HEK293 (cell line): ENCODE measurements around the gene UNC5CL.
A peak's percentile ranks its signal among the peaks of the same experiment; 100 is the strongest.

ENCODE experiments used
- GFI1B ChIP-seq: fragments of 450-650 bp; formaldehyde crosslinking; IDR thresholded peaks from 2 replicates; pipeline ENCODE4 v1.5.1; 2016; ENCODE audit warnings: missing biosample characterization, missing genetic modification characterization
- HOXC10 ChIP-seq: sonication (generic); formaldehyde crosslinking; IDR thresholded peaks from 2 replicates; pipeline ENCODE4 v1.8.1; 2023; ENCODE audit warnings: mild to moderate bottlenecking, missing genetic modification reagents
- HOXD13 ChIP-seq: sonication (generic); formaldehyde crosslinking; IDR thresholded peaks from 2 replicates; pipeline ENCODE4 v1.8.0; 2022; ENCODE audit warnings: missing genetic modification reagents, borderline replicate concordance
- KLF1 ChIP-seq: fragments of 450-650 bp; formaldehyde crosslinking; IDR thresholded peaks from 2 replicates; pipeline ENCODE4 v1.5.1; 2016; ENCODE audit warnings: missing biosample characterization, missing genetic modification characterization
- SCRT1 ChIP-seq: fragments of 450-650 bp; formaldehyde crosslinking; IDR thresholded peaks from 2 replicates; pipeline ENCODE4 v1.5.1; 2016; ENCODE audit warnings: missing biosample characterization, missing genetic modification characterization, borderline replicate concordance
- SP3 ChIP-seq: fragments of 450-650 bp; formaldehyde crosslinking; IDR thresholded peaks from 2 replicates; pipeline ENCODE4 v1.5.1; 2016; ENCODE audit warnings: missing biosample characterization, missing genetic modification characterization
- WT1 ChIP-seq: fragments of 450-650 bp; formaldehyde crosslinking; IDR thresholded peaks from 2 replicates; pipeline ENCODE4 v1.5.1; 2016; ENCODE audit warnings: missing biosample characterization, missing genetic modification characterization
- ZBTB1 ChIP-seq: fragments of 450-650 bp; formaldehyde crosslinking; IDR thresholded peaks from 2 replicates; pipeline ENCODE4 v1.5.1; 2016; ENCODE audit warnings: missing biosample characterization, missing genetic modification characterization
- ZBTB21 ChIP-seq: fragments of 450-650 bp; formaldehyde crosslinking; IDR thresholded peaks from 2 replicates; pipeline ENCODE4 v1.5.1; 2017; ENCODE audit warnings: missing biosample characterization, missing genetic modification characterization
- ZFHX2 ChIP-seq: fragments of 450-650 bp; formaldehyde crosslinking; conservative IDR thresholded peaks from 2 replicates; pipeline ENCODE4 v1.5.1; 2016; ENCODE audit warnings: missing biosample characterization, missing genetic modification characterization
- ZFP37 ChIP-seq: fragments of 450-650 bp; formaldehyde crosslinking; IDR thresholded peaks from 2 replicates; pipeline ENCODE4 v1.5.1; 2016; ENCODE audit warnings: missing biosample characterization, missing genetic modification characterization
- ZNF112 ChIP-seq: fragments of 450-650 bp; formaldehyde crosslinking; IDR thresholded peaks from 2 replicates; pipeline ENCODE4 v1.5.0; 2017; ENCODE audit warnings: missing biosample characterization, missing genetic modification characterization
- ZNF138 ChIP-seq: fragments of 450-650 bp; formaldehyde crosslinking; IDR thresholded peaks from 2 replicates; pipeline ENCODE4 v1.5.1; 2016; ENCODE audit warnings: missing biosample characterization, missing genetic modification characterization, borderline replicate concordance
- ZNF24 ChIP-seq: fragments of 450-650 bp; formaldehyde crosslinking; IDR thresholded peaks from 2 replicates; pipeline ENCODE4 v1.5.1; 2016; ENCODE audit warnings: missing biosample characterization, missing genetic modification characterization
- ZNF423 ChIP-seq: fragments of 450-650 bp; formaldehyde crosslinking; IDR thresholded peaks from 2 replicates; pipeline ENCODE4 v1.5.1; 2016; ENCODE audit warnings: missing biosample characterization, missing genetic modification characterization
- ZNF544 ChIP-seq: fragments of 450-650 bp; formaldehyde crosslinking; IDR thresholded peaks from 2 replicates; pipeline ENCODE4 v1.5.0; 2017; ENCODE audit warnings: missing biosample characterization, missing genetic modification characterization
- ZNF626 ChIP-seq: fragments of 450-650 bp; sonication (Bioruptor Pico); formaldehyde crosslinking; IDR thresholded peaks from 2 replicates; pipeline ENCODE4 v1.5.1; 2018; ENCODE audit warnings: missing biosample characterization, missing genetic modification characterization, inconsistent platforms
- ZNF629 ChIP-seq: fragments of 450-650 bp; formaldehyde crosslinking; IDR thresholded peaks from 2 replicates; pipeline ENCODE4 v1.5.1; 2017; ENCODE audit warnings: missing biosample characterization, missing genetic modification characterization
- ZNF658 ChIP-seq: fragments of 450-650 bp; formaldehyde crosslinking; IDR thresholded peaks from 2 replicates; pipeline ENCODE4; 2016; ENCODE audit warnings: missing biosample characterization, missing genetic modification characterization
- ZNF664 ChIP-seq: fragments of 450-650 bp; formaldehyde crosslinking; IDR thresholded peaks from 2 replicates; pipeline ENCODE4 v1.5.1; 2016; ENCODE audit warnings: missing biosample characterization, missing genetic modification characterization
- ZNF670 ChIP-seq: fragments of 450-650 bp; formaldehyde crosslinking; IDR thresholded peaks from 2 replicates; pipeline ENCODE4 v1.5.1; 2016; ENCODE audit warnings: missing biosample characterization, missing genetic modification characterization, low read depth
- TF ChIP-seq, protein P1 (sequence below): fragments of 450-650 bp; formaldehyde crosslinking; IDR thresholded peaks from 2 replicates; pipeline ENCODE4 v1.5.1; 2016; ENCODE audit warnings: missing biosample characterization, missing genetic modification characterization
- TF ChIP-seq, protein P2 (sequence below): fragments of 450-650 bp; formaldehyde crosslinking; IDR thresholded peaks from 2 replicates; pipeline ENCODE4 v1.5.1; 2016; ENCODE audit warnings: missing biosample characterization, missing genetic modification characterization, borderline replicate concordance
- TF ChIP-seq, protein P3 (sequence below): fragments of 450-650 bp; formaldehyde crosslinking; IDR thresholded peaks from 2 replicates; pipeline ENCODE4 v1.5.1; 2016; ENCODE audit warnings: missing biosample characterization, missing genetic modification characterization, low read depth
- TF ChIP-seq, protein P4 (sequence below): fragments of 450-650 bp; formaldehyde crosslinking; IDR thresholded peaks from 2 replicates; pipeline ENCODE4 v1.5.1; 2016; ENCODE audit warnings: missing biosample characterization, missing genetic modification characterization
- TF ChIP-seq, protein P5 (sequence below): fragments of 450-650 bp; formaldehyde crosslinking; IDR thresholded peaks from 2 replicates; pipeline ENCODE4 v1.5.1; 2016; ENCODE audit warnings: missing biosample characterization, missing genetic modification characterization

The UNC5CL gene

DNA sequence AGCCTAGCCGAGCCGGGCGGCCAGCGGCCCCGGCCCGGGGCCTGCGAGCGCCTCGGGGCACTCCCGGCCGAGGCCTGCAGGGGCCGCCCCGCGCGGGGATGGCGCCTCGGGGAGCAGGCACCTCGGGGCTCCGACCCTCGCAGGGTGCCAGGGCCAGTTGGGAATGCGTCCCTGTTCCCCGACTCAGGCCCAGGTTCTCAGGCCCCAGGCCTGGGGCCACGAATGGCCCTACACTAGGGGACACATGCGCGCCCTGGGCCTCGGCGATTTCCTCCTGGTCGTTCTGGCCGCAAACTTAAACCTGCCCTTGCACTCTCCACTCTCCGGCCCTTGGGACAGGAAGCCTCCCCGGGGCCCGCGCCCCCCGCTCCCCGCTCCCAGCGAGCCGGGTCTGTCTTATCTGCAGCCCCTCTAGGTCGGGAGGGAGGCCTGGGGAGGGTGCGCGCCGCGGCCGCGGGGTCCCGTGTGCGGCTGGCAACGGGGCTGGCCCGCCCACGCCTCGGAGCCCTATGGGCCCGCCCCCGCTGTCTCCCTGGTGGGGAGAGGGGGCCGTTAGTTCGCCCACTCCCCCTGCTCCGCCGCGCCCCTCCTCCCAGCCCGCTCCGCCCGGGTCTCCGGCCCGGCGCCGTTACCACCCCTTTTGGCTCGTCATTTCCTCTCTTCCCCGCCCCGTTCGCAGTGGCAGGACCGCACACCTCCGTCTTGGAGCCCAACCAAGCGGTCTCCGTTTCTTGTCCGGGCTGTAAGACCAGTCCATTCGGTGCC is 34.4 kb upstream of the UNC5CL start (continued):
- TF ChIP-seq SP3: peak; percentile 85
- no peak for TF ChIP-seq ZNF626 (tag by site-specific recombination)
- no peak for TF ChIP-seq ZNF658
- TF ChIP-seq HOXD13: no peak
- TF ChIP-seq ZNF423 (tag by site-specific recombination): peak; percentile 88
- TF ChIP-seq ZNF629 (tag by site-specific recombination): no peak
- no peak for TF ChIP-seq SCRT1 (tag by site-specific recombination)
- TF ChIP-seq, protein P1, sequence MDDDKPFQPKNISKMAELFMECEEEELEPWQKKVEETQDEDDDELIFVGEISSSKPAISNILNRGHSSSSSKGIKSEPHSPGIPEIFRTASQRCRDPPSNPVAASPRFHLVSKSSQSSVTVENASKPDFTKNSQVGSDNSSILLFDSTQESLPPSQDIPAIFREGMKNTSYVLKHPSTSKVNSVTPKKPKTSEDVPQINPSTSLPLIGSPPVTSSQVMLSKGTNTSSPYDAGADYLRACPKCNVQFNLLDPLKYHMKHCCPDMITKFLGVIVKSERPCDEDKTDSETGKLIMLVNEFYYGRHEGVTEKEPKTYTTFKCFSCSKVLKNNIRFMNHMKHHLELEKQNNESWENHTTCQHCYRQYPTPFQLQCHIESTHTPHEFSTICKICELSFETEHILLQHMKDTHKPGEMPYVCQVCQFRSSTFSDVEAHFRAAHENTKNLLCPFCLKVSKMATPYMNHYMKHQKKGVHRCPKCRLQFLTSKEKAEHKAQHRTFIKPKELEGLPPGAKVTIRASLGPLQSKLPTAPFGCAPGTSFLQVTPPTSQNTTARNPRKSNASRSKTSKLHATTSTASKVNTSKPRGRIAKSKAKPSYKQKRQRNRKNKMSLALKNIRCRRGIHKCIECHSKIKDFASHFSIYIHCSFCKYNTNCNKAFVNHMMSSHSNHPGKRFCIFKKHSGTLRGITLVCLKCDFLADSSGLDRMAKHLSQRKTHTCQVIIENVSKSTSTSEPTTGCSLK (tag by site-specific recombination): no peak
- no peak for TF ChIP-seq ZNF138 (tag by site-specific recombination)
- TF ChIP-seq, protein P2, sequence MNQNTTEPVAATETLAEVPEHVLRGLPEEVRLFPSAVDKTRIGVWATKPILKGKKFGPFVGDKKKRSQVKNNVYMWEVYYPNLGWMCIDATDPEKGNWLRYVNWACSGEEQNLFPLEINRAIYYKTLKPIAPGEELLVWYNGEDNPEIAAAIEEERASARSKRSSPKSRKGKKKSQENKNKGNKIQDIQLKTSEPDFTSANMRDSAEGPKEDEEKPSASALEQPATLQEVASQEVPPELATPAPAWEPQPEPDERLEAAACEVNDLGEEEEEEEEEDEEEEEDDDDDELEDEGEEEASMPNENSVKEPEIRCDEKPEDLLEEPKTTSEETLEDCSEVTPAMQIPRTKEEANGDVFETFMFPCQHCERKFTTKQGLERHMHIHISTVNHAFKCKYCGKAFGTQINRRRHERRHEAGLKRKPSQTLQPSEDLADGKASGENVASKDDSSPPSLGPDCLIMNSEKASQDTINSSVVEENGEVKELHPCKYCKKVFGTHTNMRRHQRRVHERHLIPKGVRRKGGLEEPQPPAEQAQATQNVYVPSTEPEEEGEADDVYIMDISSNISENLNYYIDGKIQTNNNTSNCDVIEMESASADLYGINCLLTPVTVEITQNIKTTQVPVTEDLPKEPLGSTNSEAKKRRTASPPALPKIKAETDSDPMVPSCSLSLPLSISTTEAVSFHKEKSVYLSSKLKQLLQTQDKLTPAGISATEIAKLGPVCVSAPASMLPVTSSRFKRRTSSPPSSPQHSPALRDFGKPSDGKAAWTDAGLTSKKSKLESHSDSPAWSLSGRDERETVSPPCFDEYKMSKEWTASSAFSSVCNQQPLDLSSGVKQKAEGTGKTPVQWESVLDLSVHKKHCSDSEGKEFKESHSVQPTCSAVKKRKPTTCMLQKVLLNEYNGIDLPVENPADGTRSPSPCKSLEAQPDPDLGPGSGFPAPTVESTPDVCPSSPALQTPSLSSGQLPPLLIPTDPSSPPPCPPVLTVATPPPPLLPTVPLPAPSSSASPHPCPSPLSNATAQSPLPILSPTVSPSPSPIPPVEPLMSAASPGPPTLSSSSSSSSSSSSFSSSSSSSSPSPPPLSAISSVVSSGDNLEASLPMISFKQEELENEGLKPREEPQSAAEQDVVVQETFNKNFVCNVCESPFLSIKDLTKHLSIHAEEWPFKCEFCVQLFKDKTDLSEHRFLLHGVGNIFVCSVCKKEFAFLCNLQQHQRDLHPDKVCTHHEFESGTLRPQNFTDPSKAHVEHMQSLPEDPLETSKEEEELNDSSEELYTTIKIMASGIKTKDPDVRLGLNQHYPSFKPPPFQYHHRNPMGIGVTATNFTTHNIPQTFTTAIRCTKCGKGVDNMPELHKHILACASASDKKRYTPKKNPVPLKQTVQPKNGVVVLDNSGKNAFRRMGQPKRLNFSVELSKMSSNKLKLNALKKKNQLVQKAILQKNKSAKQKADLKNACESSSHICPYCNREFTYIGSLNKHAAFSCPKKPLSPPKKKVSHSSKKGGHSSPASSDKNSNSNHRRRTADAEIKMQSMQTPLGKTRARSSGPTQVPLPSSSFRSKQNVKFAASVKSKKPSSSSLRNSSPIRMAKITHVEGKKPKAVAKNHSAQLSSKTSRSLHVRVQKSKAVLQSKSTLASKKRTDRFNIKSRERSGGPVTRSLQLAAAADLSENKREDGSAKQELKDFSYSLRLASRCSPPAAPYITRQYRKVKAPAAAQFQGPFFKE (tag by site-specific recombination): no peak
- TF ChIP-seq ZFHX2 (tag by site-specific recombination): peak; percentile 98
- no peak for TF ChIP-seq GFI1B (tag by site-specific recombination)
- TF ChIP-seq, protein P3, sequence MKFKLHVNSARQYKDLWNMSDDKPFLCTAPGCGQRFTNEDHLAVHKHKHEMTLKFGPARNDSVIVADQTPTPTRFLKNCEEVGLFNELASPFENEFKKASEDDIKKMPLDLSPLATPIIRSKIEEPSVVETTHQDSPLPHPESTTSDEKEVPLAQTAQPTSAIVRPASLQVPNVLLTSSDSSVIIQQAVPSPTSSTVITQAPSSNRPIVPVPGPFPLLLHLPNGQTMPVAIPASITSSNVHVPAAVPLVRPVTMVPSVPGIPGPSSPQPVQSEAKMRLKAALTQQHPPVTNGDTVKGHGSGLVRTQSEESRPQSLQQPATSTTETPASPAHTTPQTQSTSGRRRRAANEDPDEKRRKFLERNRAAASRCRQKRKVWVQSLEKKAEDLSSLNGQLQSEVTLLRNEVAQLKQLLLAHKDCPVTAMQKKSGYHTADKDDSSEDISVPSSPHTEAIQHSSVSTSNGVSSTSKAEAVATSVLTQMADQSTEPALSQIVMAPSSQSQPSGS (tag by site-specific recombination): no peak
- TF ChIP-seq ZNF24 (tag by site-specific recombination): no peak
- TF ChIP-seq ZNF670 (tag by site-specific recombination): no peak
- 0 out of 2 replicates have a peak, but pooled peaks have one; percentile 6 for TF ChIP-seq ZBTB21 (tag by site-specific recombination)
- TF ChIP-seq KLF1 (tag by site-specific recombination): peak; percentile 56
- TF ChIP-seq ZNF112 (tag by site-specific recombination): no peak
- TF ChIP-seq ZNF664 (tag by site-specific recombination): no peak
- TF ChIP-seq WT1: no peak
- no peak for TF ChIP-seq ZFP37 (tag by site-specific recombination)
- TF ChIP-seq, protein P4, sequence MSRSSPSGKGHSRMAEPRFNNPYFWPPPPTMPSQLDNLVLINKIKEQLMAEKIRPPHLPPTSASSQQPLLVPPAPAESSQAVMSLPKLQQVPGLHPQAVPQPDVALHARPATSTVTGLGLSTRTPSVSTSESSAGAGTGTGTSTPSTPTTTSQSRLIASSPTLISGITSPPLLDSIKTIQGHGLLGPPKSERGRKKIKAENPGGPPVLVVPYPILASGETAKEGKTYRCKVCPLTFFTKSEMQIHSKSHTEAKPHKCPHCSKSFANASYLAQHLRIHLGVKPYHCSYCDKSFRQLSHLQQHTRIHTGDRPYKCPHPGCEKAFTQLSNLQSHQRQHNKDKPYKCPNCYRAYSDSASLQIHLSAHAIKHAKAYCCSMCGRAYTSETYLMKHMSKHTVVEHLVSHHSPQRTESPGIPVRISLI (tag by site-specific recombination): no peak
- TF ChIP-seq, protein P5, sequence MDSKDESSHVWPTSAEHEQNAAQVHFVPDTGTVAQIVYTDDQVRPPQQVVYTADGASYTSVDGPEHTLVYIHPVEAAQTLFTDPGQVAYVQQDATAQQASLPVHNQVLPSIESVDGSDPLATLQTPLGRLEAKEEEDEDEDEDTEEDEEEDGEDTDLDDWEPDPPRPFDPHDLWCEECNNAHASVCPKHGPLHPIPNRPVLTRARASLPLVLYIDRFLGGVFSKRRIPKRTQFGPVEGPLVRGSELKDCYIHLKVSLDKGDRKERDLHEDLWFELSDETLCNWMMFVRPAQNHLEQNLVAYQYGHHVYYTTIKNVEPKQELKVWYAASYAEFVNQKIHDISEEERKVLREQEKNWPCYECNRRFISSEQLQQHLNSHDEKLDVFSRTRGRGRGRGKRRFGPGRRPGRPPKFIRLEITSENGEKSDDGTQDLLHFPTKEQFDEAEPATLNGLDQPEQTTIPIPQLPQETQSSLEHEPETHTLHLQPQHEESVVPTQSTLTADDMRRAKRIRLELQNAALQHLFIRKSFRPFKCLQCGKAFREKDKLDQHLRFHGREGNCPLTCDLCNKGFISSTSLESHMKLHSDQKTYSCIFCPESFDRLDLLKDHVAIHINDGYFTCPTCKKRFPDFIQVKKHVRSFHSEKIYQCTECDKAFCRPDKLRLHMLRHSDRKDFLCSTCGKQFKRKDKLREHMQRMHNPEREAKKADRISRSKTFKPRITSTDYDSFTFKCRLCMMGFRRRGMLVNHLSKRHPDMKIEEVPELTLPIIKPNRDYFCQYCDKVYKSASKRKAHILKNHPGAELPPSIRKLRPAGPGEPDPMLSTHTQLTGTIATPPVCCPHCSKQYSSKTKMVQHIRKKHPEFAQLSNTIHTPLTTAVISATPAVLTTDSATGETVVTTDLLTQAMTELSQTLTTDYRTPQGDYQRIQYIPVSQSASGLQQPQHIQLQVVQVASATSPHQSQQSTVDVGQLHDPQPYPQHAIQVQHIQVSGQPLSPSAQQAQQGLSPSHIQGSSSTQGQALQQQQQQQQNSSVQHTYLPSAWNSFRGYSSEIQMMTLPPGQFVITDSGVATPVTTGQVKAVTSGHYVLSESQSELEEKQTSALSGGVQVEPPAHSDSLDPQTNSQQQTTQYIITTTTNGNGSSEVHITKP: no peak; the same call in 1 of the 2 replicates
- no peak for TF ChIP-seq ZBTB1 (tag by site-specific recombination)
- TF ChIP-seq HOXC10: 0 out of 2 replicates have a peak, but pooled peaks have one; percentile 74
- TF ChIP-seq ZNF544 (tag by site-specific recombination): no peak
